AG09309 (cell line): ENCODE measurements around the gene CLDN3.

Source experiments
- DNase-seq: peaks from one replicate; pipeline ENCODE4 v3.0.0-alpha.2; 2010; ENCODE audit warnings: low read depth
- H3K4me3 ChIP-seq: 2 replicates; pipeline ENCODE4 v1.5.1; 2011; ENCODE audit warnings: mild to moderate bottlenecking, low read depth, low read length, moderate library complexity; ENCODE audit not compliant: control insufficient read depth
- CTCF ChIP-seq: IDR thresholded peaks from 2 replicates; pipeline ENCODE4 v1.5.1; 2011; ENCODE audit warnings: mild to moderate bottlenecking, low read depth, low read length, inconsistent platforms; ENCODE audit not compliant: insufficient read depth, control insufficient read depth; ENCODE audit errors: missing control alignments

The CLDN3 gene

DNA sequence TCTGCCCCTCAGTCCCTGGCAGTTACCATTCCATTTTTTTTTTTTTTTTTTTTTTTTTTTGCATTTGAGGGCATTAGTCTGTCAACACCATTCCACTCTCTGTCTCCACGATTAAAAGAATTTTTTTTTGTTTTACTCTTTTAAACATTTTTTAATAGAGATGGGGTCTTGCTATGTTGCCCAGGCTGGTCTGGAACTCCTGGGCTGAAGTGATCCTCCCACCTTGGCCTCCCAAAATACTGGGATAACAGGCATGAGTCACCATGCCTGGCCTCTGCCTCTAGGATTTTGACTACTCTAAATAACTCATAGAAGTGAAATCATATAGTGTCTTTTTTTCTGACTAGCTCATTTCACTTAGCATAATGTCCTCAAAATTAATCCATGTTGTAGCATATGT is 16.5 kb upstream of the CLDN3 start:
- no peak for TF ChIP-seq CTCF
- DNase-seq, result no peak
- no peak overlapping the region for H3K4me3 ChIP-seq

GRCh38 chr7:73779517-73779916 is 9.4 kb upstream of the CLDN3 start:
- no peak overlapping the region for H3K4me3 ChIP-seq
- no peak for TF ChIP-seq CTCF
- DNase-seq, result no peak

DNA sequence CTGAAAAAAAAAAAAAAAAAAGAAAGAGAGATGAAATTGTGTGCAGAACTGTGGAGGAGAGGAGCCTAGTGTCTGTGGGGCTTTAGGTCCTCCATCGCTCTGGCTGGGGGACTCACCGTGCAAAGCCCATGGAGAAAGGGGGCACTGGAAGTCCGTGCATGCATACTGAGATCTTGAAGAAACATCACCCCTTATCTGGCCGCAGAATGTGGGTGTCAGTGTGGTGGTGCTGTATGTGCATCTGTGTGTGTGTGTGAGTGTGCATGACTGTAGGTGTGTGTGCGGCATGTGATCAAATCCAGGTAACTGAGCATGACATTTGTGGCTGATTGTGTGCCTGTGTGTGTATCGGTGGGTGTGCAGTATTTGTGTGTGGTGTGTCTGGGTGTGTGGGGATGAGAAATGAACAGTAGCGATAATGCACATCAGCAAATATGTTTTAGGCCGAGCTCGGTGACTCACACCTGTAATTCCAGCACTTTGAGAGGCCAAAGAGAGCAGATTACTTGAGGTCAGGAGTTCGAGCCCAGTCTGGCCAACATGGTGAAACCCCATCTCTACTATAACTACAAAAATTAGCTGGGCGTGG is 8.8 kb upstream of the CLDN3 start:
- no peak for TF ChIP-seq CTCF
- DNase-seq, result no peak
- H3K4me3 ChIP-seq, result no peak overlapping the region

DNA sequence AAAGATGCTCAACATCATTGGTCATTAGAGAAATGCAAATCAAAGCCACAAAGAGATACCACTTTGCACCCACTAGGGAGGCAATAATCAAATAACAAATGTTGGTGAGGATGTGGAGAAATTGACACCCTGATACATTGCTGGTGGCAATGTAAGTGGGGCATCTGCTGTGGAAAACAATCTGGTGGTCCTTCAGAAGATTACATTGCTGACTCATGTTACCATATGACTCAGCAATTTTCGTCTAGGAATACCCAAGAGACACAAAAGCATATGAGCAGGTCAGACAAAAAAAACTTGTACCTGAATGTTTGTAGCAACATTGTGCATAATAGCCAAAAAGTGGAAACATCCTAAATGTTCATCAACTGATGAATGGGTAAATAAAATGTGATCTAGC is 4.9 kb upstream of the CLDN3 start:
- H3K4me3 ChIP-seq, result no peak overlapping the region
- DNase-seq, result no peak
- no peak for TF ChIP-seq CTCF

GRCh38 chr7:73773700-73774517 is 3.8 kb upstream of the CLDN3 start:
- no peak overlapping the region for H3K4me3 ChIP-seq
- no peak for DNase-seq
- no peak for TF ChIP-seq CTCF

GRCh38 chr7:73770860-73771670 is 995 bp upstream of the CLDN3 start:
- DNase-seq, result no peak
- TF ChIP-seq CTCF, result no peak
- H3K4me3 ChIP-seq, result no peak overlapping the region
